IMR-90 (cell line): ENCODE results near the gene NCKAP5. TPM values are rescaled to one million over a fixed set of nuclear protein-coding genes. Genes with fewer than 3 reads are reported as not detected.

ENCODE experiments used
- ATAC-seq: fragments of 200-7000 bp; cut with Tn5 transposase; 2 replicates; pipeline ENCODE4 v1.9.1; 2020; ENCODE audit warnings: low read depth, mild to moderate bottlenecking, moderate library complexity
- BruUV-seq: library from RNA; stranded (reverse); fragments of 400-500 nt; replicated peaks from 2 replicates; lab custom pipeline; 2021; lab: Mats Ljungman, UMichigan
- CTCF ChIA-PET: fragments of 300-600 bp; formaldehyde crosslinking; extraction: SDS; loops from one replicate; lab custom pipeline; 2021; ENCODE audit warnings: antibody characterized with exemption; lab: Yijun Ruan, JAX
- POLR2A ChIA-PET: fragments of 300-600 bp; sonication (Branson Sonifier 250); formaldehyde crosslinking; loops from one replicate; lab custom pipeline; 2022; ENCODE audit warnings: antibody characterized with exemption; ENCODE audit not compliant: unreplicated experiment; lab: Charles Lee
- DNase-seq: peaks from one replicate; pipeline ENCODE4 v3.0.0; 2013
- H2AFZ ChIP-seq: replicated peaks from 2 replicates; pipeline ENCODE3; 2013; ENCODE audit warnings: low read length, mild to moderate bottlenecking; ENCODE audit not compliant: poor library complexity
- H2AK5ac ChIP-seq: 2 replicates; pipeline ENCODE4 v1.6.1; 2013; ENCODE audit warnings: low read depth, low read length, inconsistent platforms
- H2AK9ac ChIP-seq: replicated peaks from 2 replicates; pipeline ENCODE3; 2013; ENCODE audit warnings: mild to moderate bottlenecking, low read depth, low read length, moderate library complexity; ENCODE audit not compliant: poor library complexity
- H2BK120ac ChIP-seq: 2 replicates; pipeline ENCODE4 v1.6.1; 2013; ENCODE audit warnings: low read depth, low read length, inconsistent platforms
- H2BK15ac ChIP-seq: 3 replicates; pipeline ENCODE4 v1.6.1; 2013; ENCODE audit warnings: low read depth, low read length, inconsistent platforms
- H2BK20ac ChIP-seq: 2 replicates; pipeline ENCODE4 v1.6.1; 2013; ENCODE audit warnings: low read depth, mild to moderate bottlenecking, inconsistent platforms, low read length, moderate library complexity
- H2BK5ac ChIP-seq: 2 replicates; pipeline ENCODE4 v1.6.1; 2013; ENCODE audit warnings: mild to moderate bottlenecking, low read depth, low read length, inconsistent platforms; ENCODE audit not compliant: poor library complexity, severe bottlenecking
- H3K14ac ChIP-seq: replicated peaks from 2 replicates; pipeline ENCODE4 v1.6.1; 2013; ENCODE audit warnings: low read depth, low read length, inconsistent platforms
- H3K18ac ChIP-seq: 2 replicates; pipeline ENCODE4 v1.6.1; 2013; ENCODE audit warnings: low read depth, low read length, control low read depth
- H3K23ac ChIP-seq: 2 replicates; pipeline ENCODE4 v1.6.1; 2013; ENCODE audit warnings: low read depth, low read length, inconsistent platforms
- H3K27ac ChIP-seq: 2 replicates; pipeline ENCODE4 v1.5.1; 2013; ENCODE audit warnings: mild to moderate bottlenecking, control low read depth, low read length; ENCODE audit not compliant: insufficient read depth
- H3K27me3 ChIP-seq: 2 replicates; pipeline ENCODE4 v1.6.1; 2013; ENCODE audit warnings: low read length; ENCODE audit not compliant: control insufficient read depth, insufficient read depth
- H3K36me3 ChIP-seq: 2 replicates; pipeline ENCODE4 v1.6.1; 2013; ENCODE audit warnings: low read length, mixed read lengths; ENCODE audit not compliant: control insufficient read depth, insufficient read depth
- H3K4ac ChIP-seq: 2 replicates; pipeline ENCODE4 v1.6.1; 2013; ENCODE audit warnings: low read depth, low read length, inconsistent platforms
- H3K4me1 ChIP-seq: 2 replicates; pipeline ENCODE4 v1.6.1; 2013; ENCODE audit warnings: low read length, mixed read lengths; ENCODE audit not compliant: control insufficient read depth, insufficient read depth
- H3K4me2 ChIP-seq: 2 replicates; pipeline ENCODE4 v1.6.1; 2013; ENCODE audit warnings: low read depth, mild to moderate bottlenecking, control low read depth, low read length, moderate library complexity
- H3K4me3 ChIP-seq: 2 replicates; pipeline ENCODE4 v1.5.1; 2013; ENCODE audit warnings: low read depth, mild to moderate bottlenecking, control low read depth, low read length, moderate library complexity; ENCODE audit not compliant: insufficient read depth
- H3K56ac ChIP-seq: 2 replicates; pipeline ENCODE4 v1.6.1; 2013; ENCODE audit warnings: low read length, inconsistent platforms; ENCODE audit not compliant: insufficient read depth; ENCODE audit errors: extremely low read depth
- H3K79me1 ChIP-seq, 2 experiments: 2 replicates each; pipeline ENCODE4 v1.6.1; 2013; ENCODE audit warnings: low read length in 2 of 2, inconsistent platforms in 1 of 2, low read depth in 1 of 2
- H3K9ac ChIP-seq: 2 replicates; pipeline ENCODE4 v1.6.1; 2013; ENCODE audit warnings: low read depth, low read length, control low read depth
- H3K9me1 ChIP-seq: 2 replicates; pipeline ENCODE4 v1.6.1; 2013; ENCODE audit warnings: low read length, inconsistent platforms; ENCODE audit not compliant: insufficient read depth
- H3K9me3 ChIP-seq: 2 replicates; pipeline ENCODE4 v1.6.1; 2013; ENCODE audit warnings: low read length; ENCODE audit not compliant: control insufficient read depth, insufficient read depth
- H4K20me1 ChIP-seq: 2 replicates; pipeline ENCODE4 v1.6.1; 2013; ENCODE audit warnings: low read length, inconsistent platforms; ENCODE audit not compliant: insufficient read depth
- H4K5ac ChIP-seq: 2 replicates; pipeline ENCODE4 v1.6.1; 2013; ENCODE audit warnings: mild to moderate bottlenecking, low read depth, low read length, control low read depth
- H4K8ac ChIP-seq, 2 experiments: 2 replicates each; pipeline ENCODE4 v1.6.1; 2013; ENCODE audit warnings: low read depth in 2 of 2, low read length in 2 of 2, control low read depth in 1 of 2, inconsistent platforms in 1 of 2
- H4K91ac ChIP-seq: 2 replicates; pipeline ENCODE4 v1.6.1; 2013; ENCODE audit warnings: low read depth, low read length, inconsistent platforms; ENCODE audit not compliant: insufficient read depth
- BHLHE40 ChIP-seq: fragments of 150-350 bp; IDR thresholded peaks from 2 replicates; pipeline ENCODE4 v1.6.1; 2016; ENCODE audit warnings: mild to moderate bottlenecking, low read depth, low read length
- CEBPB ChIP-seq: IDR thresholded peaks from 2 replicates; pipeline ENCODE4 v1.6.1; 2012; ENCODE audit warnings: low read depth, low read length, improper control_type of control experiment
- CHD1 ChIP-seq: IDR thresholded peaks from 2 replicates; pipeline ENCODE4 v1.6.1; 2012; ENCODE audit warnings: low read depth, low read length, improper control_type of control experiment
- CTCF ChIP-seq: conservative IDR thresholded peaks from 2 replicates; pipeline ENCODE4 v1.5.1; 2012; ENCODE audit warnings: mild to moderate bottlenecking, low read depth, low read length, improper control_type of control experiment
- FOS ChIP-seq: fragments of 150-350 bp; IDR thresholded peaks from 2 replicates; pipeline ENCODE4 v1.6.1; 2016; ENCODE audit warnings: low read depth, low read length
- MXI1 ChIP-seq: IDR thresholded peaks from 2 replicates; pipeline ENCODE4 v1.6.1; 2012; ENCODE audit warnings: low read depth, mild to moderate bottlenecking, low read length, moderate library complexity, borderline replicate concordance
- RAD21 ChIP-seq: IDR thresholded peaks from 2 replicates; pipeline ENCODE4 v1.6.1; 2012; ENCODE audit warnings: low read length, improper control_type of control experiment
- RCOR1 ChIP-seq: IDR thresholded peaks from 2 replicates; pipeline ENCODE4 v1.6.1; 2012; ENCODE audit warnings: mild to moderate bottlenecking, low read length, improper control_type of control experiment; ENCODE audit not compliant: insufficient replicate concordance
- RFX5 ChIP-seq: IDR thresholded peaks from 2 replicates; pipeline ENCODE4 v1.8.0; 2012; ENCODE audit warnings: low read depth, mild to moderate bottlenecking, low read length, moderate library complexity
- SMC3 ChIP-seq: fragments of 150-350 bp; IDR thresholded peaks from 2 replicates; pipeline ENCODE4 v1.6.1; 2016; ENCODE audit warnings: low read depth, mild to moderate bottlenecking, antibody characterized with exemption, low read length, moderate library complexity
- WGBS, 2 experiments: methylation state at CpG; one replicate each; pipeline versions ENCODE4 v1.1.5 to v1.1.7; 2013; ENCODE audit warnings: missing lambda C conversion rate in 2 of 2; ENCODE audit not compliant: insufficient read length in 1 of 2; ENCODE audit errors: extremely low coverage in 2 of 2; 5-methylcytosine and 5-hydroxymethylcytosine counted together
- dilution Hi-C: fragments of 300-500 bp; cut with HindIII; formaldehyde crosslinking; loops from one replicate; pipeline ENCODE4 v1.14.3; 2018; ENCODE audit warnings: low sequenced_read_pairs; ENCODE audit not compliant: unreplicated experiment
- in situ Hi-C: fragments of 300-500 bp; cut with MboI; formaldehyde crosslinking; loops from 3 replicates; pipeline ENCODE4 v1.14.3; 2019; ENCODE audit warnings: low sequenced_read_pairs, inconsistent platforms, mixed read lengths
- intact Hi-C: fragments of 100-400 bp; cut with micrococcal nuclease; formaldehyde crosslinking; loops from 2 replicates; pipeline ENCODE4 v1.10.0; 2022
- polyA plus RNA-seq, 3 experiments: library from polyadenylated mRNA; depleted of rRNA; stranded (reverse); fragments of >200 nt; gene quantifications; 2 replicates each; pipeline ENCODE4 v1.2.3, GENCODE V29; 2012; ENCODE audit warnings: low replicate concordance in 1 of 3
- total RNA-seq: library from RNA; depleted of rRNA; stranded (reverse); fragments of >200 nt; gene quantifications from 2 replicates; pipeline ENCODE4 v1.2.3, GENCODE V29; 2012

The NCKAP5 gene
- total and polyA plus RNA-seq, 2 of the 4 experiments (the other 2 are of a cell fraction): 2.7 to 3.9 TPM

GRCh38 chr2:132789066-132789465, 779.2 kb downstream of the NCKAP5 start:
- Histone ChIP-seq H2BK120ac (no peak overlapping the region), H2BK20ac (no peak overlapping the region), H2BK5ac (no peak overlapping the region), H3K23ac (no peak overlapping the region), H3K14ac (no peak overlapping the region), H2AFZ (no peak overlapping the region), H3K9ac (no peak overlapping the region), H3K4me3 (no peak overlapping the region), H3K79me1 (no peaks in the 10 kb centered on the region), H4K5ac (no peak overlapping the region), H4K8ac (no peak overlapping the region), H3K56ac (no peak overlapping the region), H2AK9ac (no peak overlapping the region), H3K36me3 (peaks cover 29% of the 10 kb centered on the region), H3K4me1 (no peaks in the 10 kb centered on the region), H3K9me1 (no peaks in the 10 kb centered on the region; the same call in 1 of the 2 replicates), H3K18ac (no peak overlapping the region), H3K4ac (no peak overlapping the region), H3K4me2 (no peak overlapping the region), H2AK5ac (no peak overlapping the region), H4K91ac (no peak overlapping the region), H3K27ac (no peak overlapping the region), H4K20me1 (no peaks in the 10 kb centered on the region), H2BK15ac (no peak overlapping the region), H3K27me3 (no peaks in the 10 kb centered on the region), H3K9me3 (no peaks in the 10 kb centered on the region)
- no peak for DNase-seq
- ChIA-PET CTCF (interaction anchor here (1.2 kb wide), 1 partner anchor 19 kb away, joined by 3 read pairs; no protein-coding TSS in a partner anchor), POLR2A (interaction anchor here (0.6 kb wide), 1 partner anchor 46 kb away, joined by 5 read pairs; no protein-coding TSS in a partner anchor)
- no TSS peak for BruUV-seq
- intact Hi-C loops (no loop called here), dilution Hi-C loops (no loop called here), in situ Hi-C loops (no loop called here)
- ATAC-seq: no peak
- TF ChIP-seq FOS (no peak), CEBPB (no peak), MXI1 (no peak), RAD21 (no peak), BHLHE40 (no peak), RCOR1 (no peak), CTCF (no peak), RFX5 (no peak), SMC3 (no peak), CHD1 (no peak)
- WGBS, 2 experiments: no CpG with 5 or more reads among the region's 2 CpGs
